SK-N-SH (cell line): ENCODE results near the gene KCTD17. TPM values are rescaled to one million over a fixed set of nuclear protein-coding genes. Genes with fewer than 3 reads are reported as not detected.

ENCODE experiments used
- CTCF ChIA-PET: fragments of 300-600, 350-600 bp; formaldehyde crosslinking; extraction: SDS; loops from one replicate; lab custom pipeline; 2021; lab: Yijun Ruan, JAX
- POLR2A ChIA-PET: fragments of 350-600 bp; sonication (Branson Sonifier 250); formaldehyde crosslinking; extraction: SDS; loops from one replicate; lab custom pipeline; 2020; ENCODE audit warnings: antibody characterized with exemption, inconsistent platforms; lab: Yijun Ruan, JAX
- DNase-seq: peaks from one replicate; pipeline ENCODE4 v3.0.0; 2012
- H2AFZ ChIP-seq: fragments of 200-600 bp; sonication (generic); 2 replicates; pipeline ENCODE4 v1.8.1; 2016; ENCODE audit warnings: antibody characterized with exemption, mild to moderate bottlenecking, low read depth
- H3F3A ChIP-seq: fragments of 200-600 bp; sonication (generic); replicated peaks from 2 replicates; pipeline ENCODE3; 2016; ENCODE audit warnings: antibody characterized with exemption, mild to moderate bottlenecking; ENCODE audit not compliant: insufficient read depth
- H3K27ac ChIP-seq, 2 experiments: fragments of 200-500 bp in 1 of 2; fragments of 200-600 bp in 1 of 2; sonication (Bioruptor generic) in 1 of 2; sonication (generic), shearing (Covaris generic) in 1 of 2; 2 replicates each; pipeline versions ENCODE4 v1.5.1 to v1.6.1; 2014 to 2016; ENCODE audit warnings: low read depth in 2 of 2, inconsistent platforms in 1 of 2, low read length in 1 of 2, mild to moderate bottlenecking in 1 of 2, mixed read lengths in 1 of 2
- H3K27me3 ChIP-seq: fragments of 200-600 bp; sonication (generic), shearing (Covaris generic); 2 replicates; pipeline ENCODE4 v1.6.1; 2016; ENCODE audit warnings: mixed run types; ENCODE audit not compliant: insufficient read depth
- H3K36me3 ChIP-seq, 2 experiments: fragments of 200-500 bp in 1 of 2; fragments of 200-600 bp in 1 of 2; sonication (Bioruptor generic) in 1 of 2; sonication (generic) in 1 of 2; replicated peaks in 1 of 2; 2 replicates each; pipeline versions ENCODE3 to v1.5.1; 2014 to 2016; ENCODE audit warnings: low read length in 1 of 2, mild to moderate bottlenecking in 1 of 2; ENCODE audit not compliant: insufficient read depth in 2 of 2, control insufficient read depth in 1 of 2
- H3K4me1 ChIP-seq, 2 experiments: fragments of 200-500 bp in 1 of 2; fragments of 200-600 bp in 1 of 2; sonication (Bioruptor generic) in 1 of 2; sonication (generic), shearing (Covaris generic) in 1 of 2; 2 replicates each; pipeline versions ENCODE4 v1.5.1 to v1.6.1; 2014 to 2016; ENCODE audit warnings: low read depth in 1 of 2, low read length in 1 of 2, mixed run types in 1 of 2; ENCODE audit not compliant: insufficient read depth in 2 of 2, control insufficient read depth in 1 of 2
- H3K4me2 ChIP-seq: fragments of 200-600 bp; sonication (generic), shearing (Covaris generic); 2 replicates; pipeline ENCODE4 v1.6.1; 2017; ENCODE audit warnings: mixed run types
- H3K4me3 ChIP-seq, 2 experiments: fragments of 200-500 bp in 1 of 2; fragments of 200-600 bp in 1 of 2; sonication (Bioruptor generic) in 1 of 2; sonication (generic), shearing (Covaris generic) in 1 of 2; 2 replicates each; pipeline versions ENCODE4 v1.5.1 to v1.8.1; 2014 to 2016; ENCODE audit warnings: low read depth in 2 of 2, inconsistent platforms in 1 of 2, low read length in 1 of 2, mild to moderate bottlenecking in 1 of 2, mixed read lengths in 1 of 2, moderate library complexity in 1 of 2
- H3K79me2 ChIP-seq: fragments of 200-600 bp; sonication (generic); 2 replicates; pipeline ENCODE4 v1.8.1; 2017; ENCODE audit warnings: mild to moderate bottlenecking; ENCODE audit not compliant: insufficient read depth
- H3K9ac ChIP-seq: fragments of 200-600 bp; sonication (generic); 2 replicates; pipeline ENCODE4 v1.6.1; 2017; ENCODE audit warnings: mixed run types
- H3K9me2 ChIP-seq: fragments of 200-600 bp; sonication (generic); 2 replicates; pipeline ENCODE4 v1.6.1; 2017; ENCODE audit warnings: mixed run types
- H3K9me3 ChIP-seq: fragments of 200-600 bp; sonication (generic); 2 replicates; pipeline ENCODE4 v1.6.1; 2017; ENCODE audit warnings: mixed run types, mild to moderate bottlenecking, moderate library complexity
- H4K20me1 ChIP-seq: fragments of 200-600 bp; sonication (generic); 2 replicates; pipeline ENCODE4 v1.6.1; 2017; ENCODE audit warnings: mild to moderate bottlenecking, mixed run types; ENCODE audit not compliant: insufficient read depth
- EP300 ChIP-seq, 2 experiments: IDR thresholded peaks; 2 replicates each; pipeline versions ENCODE4 v1.4.0 to v1.6.1; 2012; ENCODE audit warnings: borderline replicate concordance in 1 of 2, low read depth in 1 of 2, low read length in 1 of 2
- JUND ChIP-seq: IDR thresholded peaks from 2 replicates; pipeline ENCODE4 v1.4.0; 2012
- MXI1 ChIP-seq: IDR thresholded peaks from 2 replicates; pipeline ENCODE4 v1.6.1; 2012; ENCODE audit warnings: mild to moderate bottlenecking, low read depth, low read length, improper control_type of control experiment
- NFIC ChIP-seq: IDR thresholded peaks from 2 replicates; pipeline ENCODE4 v1.4.0; 2012; ENCODE audit warnings: borderline replicate concordance
- RCOR1 ChIP-seq: fragments of 150-350 bp; IDR thresholded peaks from 2 replicates; pipeline ENCODE4 v1.6.1; 2017; ENCODE audit warnings: antibody characterized with exemption, low read length
- SMC3 ChIP-seq: IDR thresholded peaks from 2 replicates; pipeline ENCODE4 v1.6.1; 2012; ENCODE audit warnings: low read depth, low read length, improper control_type of control experiment
- TEAD4 ChIP-seq: IDR thresholded peaks from 2 replicates; pipeline ENCODE4 v1.4.0; 2012; ENCODE audit warnings: mild to moderate bottlenecking, borderline replicate concordance; ENCODE audit not compliant: insufficient read depth
- WGBS: methylation state at CpG from one replicate; pipeline ENCODE4 v1.1.6; 2017; ENCODE audit warnings: low lambda C conversion rate; 5-methylcytosine and 5-hydroxymethylcytosine counted together
- polyA plus RNA-seq, 3 experiments: library from polyadenylated mRNA; depleted of rRNA; stranded (reverse); fragments of >200 nt; gene quantifications; 2 replicates each; pipeline ENCODE4 v1.2.3, GENCODE V29; 2012
- TF ChIP-seq, protein P1 (sequence below): IDR thresholded peaks from 2 replicates; pipeline ENCODE4 v1.4.0; 2012; ENCODE audit warnings: low read depth, borderline replicate concordance
- TF ChIP-seq, protein P2 (sequence below): IDR thresholded peaks from 2 replicates; pipeline ENCODE4; 2012
- TF ChIP-seq, protein P3 (sequence below): fragments of 150-350 bp; IDR thresholded peaks from 2 replicates; pipeline ENCODE4 v1.6.1; 2017; ENCODE audit warnings: antibody characterized with exemption, low read length, low read depth, borderline replicate concordance
- TF ChIP-seq, protein P4 (sequence below): IDR thresholded peaks from 2 replicates; pipeline ENCODE4 v1.6.1; 2012; ENCODE audit warnings: mild to moderate bottlenecking, low read depth, low read length, moderate library complexity

The KCTD17 gene
- polyA plus RNA-seq, 1 of the 3 experiments (the other 2 are of a cell fraction), result 57.8 TPM

DNA sequence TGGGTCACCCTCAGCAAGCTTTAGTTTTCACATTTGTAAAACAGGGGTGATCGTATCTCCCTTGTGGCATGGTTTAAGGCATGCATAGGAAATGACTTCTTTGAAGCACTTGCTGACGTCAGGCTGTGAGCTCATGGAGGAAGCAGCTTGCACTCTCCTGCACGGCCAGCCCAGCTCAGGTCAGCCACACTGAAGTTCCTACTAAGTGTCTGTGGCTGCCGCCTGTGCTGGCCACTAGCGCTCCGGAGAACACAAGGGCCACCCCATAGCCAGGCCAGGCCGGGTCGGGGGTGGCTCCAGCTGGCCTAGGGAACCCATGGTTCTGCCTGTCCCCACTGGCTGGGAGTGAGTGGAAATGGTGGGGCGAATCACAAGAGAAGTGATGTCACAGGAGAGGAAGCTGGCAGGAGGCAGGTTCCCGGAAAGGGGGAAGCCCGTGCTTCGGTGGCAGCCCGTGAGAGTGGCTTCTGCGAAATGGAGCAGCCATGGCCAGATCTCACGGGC, 28.2 kb downstream of the KCTD17 start:
- Histone ChIP-seq H3F3A (no peaks in the 10 kb centered on the region), H4K20me1 (no peaks in the 10 kb centered on the region), H3K27ac (no peak overlapping the region), H3K9me2 (no peaks in the 10 kb centered on the region), H3K4me2 (no peak overlapping the region), H3K27me3 (peaks cover 28% of the 10 kb centered on the region), H3K9me3 (no peaks in the 10 kb centered on the region), H3K9ac (no peak overlapping the region), H3K4me3 (no peak overlapping the region), H3K36me3 (no peaks in the 10 kb centered on the region), H3K4me1 (no peaks in the 10 kb centered on the region), H2AFZ (no peak overlapping the region), H3K79me2 (no peaks in the 10 kb centered on the region)
- WGBS, result 48% methylated on average over 3 of the region's 15 CpGs
- CTCF ChIA-PET, result interaction anchor here (0.8 to 1.3 kb wide), 3 partner anchors 17 to 118 kb away, joined by 3 to 4 read pairs (median 3); no protein-coding TSS in a partner anchor
- DNase-seq, result no peak
- TF ChIP-seq SMC3, result no peak
- TF ChIP-seq NFIC, result no peak
- no peak for TF ChIP-seq RCOR1
- TF ChIP-seq, protein P1, sequence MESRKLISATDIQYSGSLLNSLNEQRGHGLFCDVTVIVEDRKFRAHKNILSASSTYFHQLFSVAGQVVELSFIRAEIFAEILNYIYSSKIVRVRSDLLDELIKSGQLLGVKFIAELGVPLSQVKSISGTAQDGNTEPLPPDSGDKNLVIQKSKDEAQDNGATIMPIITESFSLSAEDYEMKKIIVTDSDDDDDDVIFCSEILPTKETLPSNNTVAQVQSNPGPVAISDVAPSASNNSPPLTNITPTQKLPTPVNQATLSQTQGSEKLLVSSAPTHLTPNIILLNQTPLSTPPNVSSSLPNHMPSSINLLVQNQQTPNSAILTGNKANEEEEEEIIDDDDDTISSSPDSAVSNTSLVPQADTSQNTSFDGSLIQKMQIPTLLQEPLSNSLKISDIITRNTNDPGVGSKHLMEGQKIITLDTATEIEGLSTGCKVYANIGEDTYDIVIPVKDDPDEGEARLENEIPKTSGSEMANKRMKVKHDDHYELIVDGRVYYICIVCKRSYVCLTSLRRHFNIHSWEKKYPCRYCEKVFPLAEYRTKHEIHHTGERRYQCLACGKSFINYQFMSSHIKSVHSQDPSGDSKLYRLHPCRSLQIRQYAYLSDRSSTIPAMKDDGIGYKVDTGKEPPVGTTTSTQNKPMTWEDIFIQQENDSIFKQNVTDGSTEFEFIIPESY, result no peak
- TF ChIP-seq, protein P2, sequence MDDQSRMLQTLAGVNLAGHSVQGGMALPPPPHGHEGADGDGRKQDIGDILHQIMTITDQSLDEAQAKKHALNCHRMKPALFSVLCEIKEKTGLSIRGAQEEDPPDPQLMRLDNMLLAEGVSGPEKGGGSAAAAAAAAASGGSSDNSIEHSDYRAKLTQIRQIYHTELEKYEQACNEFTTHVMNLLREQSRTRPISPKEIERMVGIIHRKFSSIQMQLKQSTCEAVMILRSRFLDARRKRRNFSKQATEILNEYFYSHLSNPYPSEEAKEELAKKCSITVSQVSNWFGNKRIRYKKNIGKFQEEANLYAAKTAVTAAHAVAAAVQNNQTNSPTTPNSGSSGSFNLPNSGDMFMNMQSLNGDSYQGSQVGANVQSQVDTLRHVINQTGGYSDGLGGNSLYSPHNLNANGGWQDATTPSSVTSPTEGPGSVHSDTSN, result no peak
- TF ChIP-seq, protein P3, sequence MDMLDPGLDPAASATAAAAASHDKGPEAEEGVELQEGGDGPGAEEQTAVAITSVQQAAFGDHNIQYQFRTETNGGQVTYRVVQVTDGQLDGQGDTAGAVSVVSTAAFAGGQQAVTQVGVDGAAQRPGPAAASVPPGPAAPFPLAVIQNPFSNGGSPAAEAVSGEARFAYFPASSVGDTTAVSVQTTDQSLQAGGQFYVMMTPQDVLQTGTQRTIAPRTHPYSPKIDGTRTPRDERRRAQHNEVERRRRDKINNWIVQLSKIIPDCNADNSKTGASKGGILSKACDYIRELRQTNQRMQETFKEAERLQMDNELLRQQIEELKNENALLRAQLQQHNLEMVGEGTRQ, result no peak
- no peak for TF ChIP-seq JUND
- TF ChIP-seq TEAD4, result no peak
- no peak for TF ChIP-seq MXI1
- TF ChIP-seq, protein P4, sequence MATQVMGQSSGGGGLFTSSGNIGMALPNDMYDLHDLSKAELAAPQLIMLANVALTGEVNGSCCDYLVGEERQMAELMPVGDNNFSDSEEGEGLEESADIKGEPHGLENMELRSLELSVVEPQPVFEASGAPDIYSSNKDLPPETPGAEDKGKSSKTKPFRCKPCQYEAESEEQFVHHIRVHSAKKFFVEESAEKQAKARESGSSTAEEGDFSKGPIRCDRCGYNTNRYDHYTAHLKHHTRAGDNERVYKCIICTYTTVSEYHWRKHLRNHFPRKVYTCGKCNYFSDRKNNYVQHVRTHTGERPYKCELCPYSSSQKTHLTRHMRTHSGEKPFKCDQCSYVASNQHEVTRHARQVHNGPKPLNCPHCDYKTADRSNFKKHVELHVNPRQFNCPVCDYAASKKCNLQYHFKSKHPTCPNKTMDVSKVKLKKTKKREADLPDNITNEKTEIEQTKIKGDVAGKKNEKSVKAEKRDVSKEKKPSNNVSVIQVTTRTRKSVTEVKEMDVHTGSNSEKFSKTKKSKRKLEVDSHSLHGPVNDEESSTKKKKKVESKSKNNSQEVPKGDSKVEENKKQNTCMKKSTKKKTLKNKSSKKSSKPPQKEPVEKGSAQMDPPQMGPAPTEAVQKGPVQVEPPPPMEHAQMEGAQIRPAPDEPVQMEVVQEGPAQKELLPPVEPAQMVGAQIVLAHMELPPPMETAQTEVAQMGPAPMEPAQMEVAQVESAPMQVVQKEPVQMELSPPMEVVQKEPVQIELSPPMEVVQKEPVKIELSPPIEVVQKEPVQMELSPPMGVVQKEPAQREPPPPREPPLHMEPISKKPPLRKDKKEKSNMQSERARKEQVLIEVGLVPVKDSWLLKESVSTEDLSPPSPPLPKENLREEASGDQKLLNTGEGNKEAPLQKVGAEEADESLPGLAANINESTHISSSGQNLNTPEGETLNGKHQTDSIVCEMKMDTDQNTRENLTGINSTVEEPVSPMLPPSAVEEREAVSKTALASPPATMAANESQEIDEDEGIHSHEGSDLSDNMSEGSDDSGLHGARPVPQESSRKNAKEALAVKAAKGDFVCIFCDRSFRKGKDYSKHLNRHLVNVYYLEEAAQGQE, result no peak
- TF ChIP-seq EP300 (IDR thresholded peaks at IDR 0.05; ENCODE audit: borderline replicate concordance in 1 of 2, low read depth in 1 of 2, low read length in 1 of 2), result no peak
- POLR2A ChIA-PET, result no interaction called here
